Measurements from ENCODE around the gene ADSS1.

Gene ADSS1

GRCh38 chr14:104770072-104770579 is 46.1 kb downstream of the ADSS1 start:
- no peak for DNase-seq
- in situ Hi-C loops (cut with HindIII; ENCODE audit: low pct_ligation_motif_present, low pct_unique_long_range_greater_than_20kb, low sequenced_read_pairs), result no loop called here

DNA sequence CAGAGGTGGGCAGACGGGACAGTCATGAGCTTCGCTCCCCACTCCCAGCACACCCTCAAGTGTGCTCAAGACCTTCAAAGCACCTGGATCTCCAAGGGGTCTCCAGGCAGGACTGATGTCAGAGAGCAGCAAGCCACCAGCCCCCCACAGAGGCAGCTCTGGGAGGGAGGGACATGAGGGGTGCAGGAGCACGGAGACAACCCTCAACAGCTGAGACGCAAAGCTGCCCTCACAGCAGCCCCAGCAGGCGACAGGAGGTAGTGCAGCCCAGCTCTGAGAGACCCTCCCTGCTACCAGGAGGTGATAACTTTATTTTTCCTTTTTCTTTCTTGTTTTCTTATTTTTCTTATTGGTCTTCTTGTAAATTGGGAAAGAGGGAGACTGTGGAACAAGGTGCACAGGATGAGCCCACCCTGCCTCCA is 46.8 kb downstream of the ADSS1 start:
- no peak for DNase-seq
- in situ Hi-C loops (cut with HindIII; ENCODE audit: low pct_ligation_motif_present, low pct_unique_long_range_greater_than_20kb, low sequenced_read_pairs), result no loop called here

DNA sequence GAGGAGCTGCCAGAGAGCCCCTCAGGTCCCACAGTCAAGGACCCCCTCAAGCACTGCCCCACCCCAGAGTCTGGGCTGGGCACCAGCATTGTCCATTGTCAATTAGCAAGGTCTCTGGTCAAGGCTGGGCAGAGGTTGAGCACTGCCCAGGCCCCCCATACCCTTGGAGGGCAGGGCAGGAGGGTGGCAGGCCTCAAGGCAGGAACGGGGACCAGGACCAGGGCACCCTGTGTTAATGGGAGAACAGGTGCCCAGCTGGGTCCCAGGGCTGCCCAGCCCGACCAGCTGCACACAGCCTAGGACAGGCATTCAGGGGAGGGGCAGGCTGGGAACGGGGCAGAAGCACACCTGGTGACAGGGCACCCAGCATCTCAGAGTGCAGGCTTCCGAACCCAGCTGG is 47.3 kb downstream of the ADSS1 start:
- in situ Hi-C loops (cut with HindIII; ENCODE audit: low pct_ligation_motif_present, low pct_unique_long_range_greater_than_20kb, low sequenced_read_pairs), result no loop called here
- no peak for DNase-seq

GRCh38 chr14:104771918-104772706 is 48.1 kb downstream of the ADSS1 start:
- in situ Hi-C loops (cut with HindIII; ENCODE audit: low pct_ligation_motif_present, low pct_unique_long_range_greater_than_20kb, low sequenced_read_pairs), result no loop called here
- DNase-seq, result no peak

GRCh38 chr14:104772707-104773504 is 48.9 kb downstream of the ADSS1 start:
- in situ Hi-C loops (cut with HindIII; ENCODE audit: low pct_ligation_motif_present, low pct_unique_long_range_greater_than_20kb, low sequenced_read_pairs), result no loop called here
- no peak for DNase-seq

DNA sequence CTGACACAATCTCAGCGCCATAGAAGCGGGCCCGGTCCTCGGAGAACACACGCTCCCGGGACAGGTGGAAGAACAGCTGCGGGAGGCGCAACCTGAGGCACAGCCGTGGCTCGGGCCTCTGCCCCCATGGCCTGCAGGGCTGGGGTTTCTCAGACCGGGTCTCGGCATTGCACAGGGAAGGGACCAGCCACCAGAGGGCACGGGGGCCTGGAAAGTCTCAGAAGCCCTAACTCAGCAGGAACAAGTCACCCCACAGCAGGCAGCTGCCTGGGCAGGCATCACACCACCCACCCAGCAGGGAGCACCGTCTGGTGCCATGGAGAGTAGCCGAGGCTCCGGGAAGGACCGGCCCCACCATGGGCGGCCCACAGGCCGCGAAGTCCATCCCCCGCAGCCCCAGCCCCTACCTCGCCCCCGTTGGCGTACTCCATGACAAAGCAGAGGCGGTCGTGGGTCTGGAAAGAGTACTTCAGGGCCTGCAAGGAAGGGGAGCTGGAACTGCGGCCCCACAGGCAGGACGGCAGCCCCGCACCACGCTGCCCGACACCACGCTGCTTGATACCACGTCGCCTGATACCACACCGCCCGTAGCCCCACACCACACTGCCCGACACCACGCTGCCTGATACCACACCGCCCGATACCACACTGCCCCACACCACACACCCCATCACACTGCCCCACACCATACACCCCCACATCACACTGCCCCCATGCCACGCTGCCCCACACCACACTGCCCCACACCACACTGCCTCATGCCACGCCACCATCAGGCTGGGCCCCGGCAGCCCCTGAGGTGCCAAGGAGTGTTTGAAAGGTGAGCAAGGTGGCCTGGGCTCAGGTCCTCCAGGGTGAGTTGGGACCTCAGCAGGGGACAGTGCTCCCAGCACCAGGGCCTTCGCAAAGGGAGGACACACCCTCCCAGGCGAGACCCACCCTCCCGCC is 49.8 kb downstream of the ADSS1 start:
- in situ Hi-C loops (cut with HindIII; ENCODE audit: low pct_ligation_motif_present, low pct_unique_long_range_greater_than_20kb, low sequenced_read_pairs), result no loop called here
- no peak for DNase-seq

DNA sequence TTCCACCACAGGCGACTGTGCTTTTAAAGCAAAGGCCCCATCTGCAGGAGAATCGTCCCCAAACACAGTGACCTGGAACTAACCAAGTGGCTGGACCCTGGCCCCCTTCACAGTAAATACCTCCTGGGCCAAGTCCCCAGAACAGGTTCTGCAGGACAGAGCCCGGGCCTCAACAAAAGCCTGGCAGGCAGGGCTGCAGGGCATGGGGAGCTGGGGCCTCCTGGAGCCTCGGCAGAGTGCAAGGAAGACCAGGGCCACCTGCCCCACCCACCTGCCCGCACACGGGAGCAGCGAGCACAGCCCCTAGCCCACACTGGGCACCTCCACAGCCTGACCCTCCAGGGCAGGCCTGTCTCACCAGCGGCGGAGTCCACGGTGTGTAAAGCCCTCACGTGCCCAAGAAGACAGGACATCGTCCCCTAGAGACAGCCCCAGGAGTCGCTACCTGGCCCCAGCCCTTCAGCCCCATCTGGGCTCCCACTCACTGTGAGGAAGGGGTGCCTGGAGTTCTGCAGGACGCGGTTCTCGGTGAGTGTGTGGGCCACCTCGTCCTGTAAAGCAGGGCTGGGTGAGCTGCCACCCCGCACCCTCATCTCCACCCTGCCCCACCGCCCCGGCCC is 50.5 kb downstream of the ADSS1 start:
- in situ Hi-C loops (cut with HindIII; ENCODE audit: low pct_ligation_motif_present, low pct_unique_long_range_greater_than_20kb, low sequenced_read_pairs), result no loop called here
- no peak for DNase-seq

- no peak for DNase-seq
- in situ Hi-C loops (cut with HindIII; ENCODE audit: low pct_ligation_motif_present, low pct_unique_long_range_greater_than_20kb, low sequenced_read_pairs), result no loop called here
These were observed 51.1 kb downstream of the ADSS1 start for GRCh38 chr14:104775073-104775489.

DNA sequence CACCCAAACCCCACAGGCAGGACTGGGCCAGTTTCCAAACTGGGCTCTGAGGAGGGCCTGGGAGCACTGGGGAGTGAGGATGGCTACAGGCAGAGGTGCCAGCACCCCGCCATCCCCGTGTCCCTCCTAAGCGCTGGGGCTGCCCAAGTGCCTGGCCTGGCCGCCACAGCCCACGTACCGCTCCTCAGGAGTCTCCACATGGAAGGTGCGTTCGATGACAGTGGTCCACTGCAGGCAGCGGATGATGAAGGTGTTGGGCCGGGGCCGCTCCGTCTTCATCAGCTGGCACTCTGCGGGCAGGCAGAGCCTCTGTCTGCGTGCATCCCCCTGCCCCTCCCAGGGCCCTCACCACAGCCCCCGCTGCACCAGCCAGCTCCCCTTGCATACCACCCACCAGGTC is 52.5 kb downstream of the ADSS1 start:
- DNase-seq, result no peak
- in situ Hi-C loops (cut with HindIII; ENCODE audit: low pct_ligation_motif_present, low pct_unique_long_range_greater_than_20kb, low sequenced_read_pairs), result no loop called here

DNA sequence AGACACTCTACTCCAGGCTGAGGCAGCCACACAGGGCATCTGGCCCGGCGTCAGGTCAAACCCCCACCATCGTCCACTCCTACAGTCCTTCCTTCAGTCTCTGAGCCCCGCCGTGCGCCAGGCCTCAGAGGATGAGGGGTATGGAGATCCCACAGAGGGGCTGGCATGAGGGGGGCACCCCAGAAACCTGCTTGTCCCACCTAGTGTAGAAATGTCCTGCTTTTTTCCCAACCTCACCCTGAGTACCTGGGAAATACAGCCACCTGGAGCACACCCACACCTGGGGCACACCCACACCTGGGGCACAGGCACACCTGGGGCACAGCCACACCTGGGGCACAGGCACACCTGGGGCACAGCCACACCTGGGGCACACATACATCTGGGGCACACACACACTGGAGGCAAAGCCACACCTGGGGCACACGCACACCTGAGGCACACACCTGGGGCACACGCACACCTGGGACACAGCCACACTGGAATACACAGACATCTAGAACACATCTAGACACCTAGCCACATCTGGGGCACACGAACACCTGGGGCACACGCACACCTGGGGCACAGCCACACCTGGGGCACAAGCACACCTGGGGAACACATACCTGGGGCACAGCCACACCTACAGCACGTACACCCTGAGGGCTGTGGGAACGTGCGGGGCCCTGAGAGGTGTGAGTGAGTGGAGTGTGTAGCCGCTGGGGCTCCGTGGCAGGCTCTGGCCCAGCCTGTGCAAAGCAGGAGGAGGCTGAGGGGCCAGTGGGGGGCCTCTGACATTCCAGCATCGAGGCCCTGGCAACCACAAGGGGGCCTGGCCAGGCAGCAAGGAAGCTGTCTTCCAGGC is 53.2 kb downstream of the ADSS1 start:
- no peak for DNase-seq
- in situ Hi-C loops (cut with HindIII; ENCODE audit: low pct_ligation_motif_present, low pct_unique_long_range_greater_than_20kb, low sequenced_read_pairs), result no loop called here

DNA sequence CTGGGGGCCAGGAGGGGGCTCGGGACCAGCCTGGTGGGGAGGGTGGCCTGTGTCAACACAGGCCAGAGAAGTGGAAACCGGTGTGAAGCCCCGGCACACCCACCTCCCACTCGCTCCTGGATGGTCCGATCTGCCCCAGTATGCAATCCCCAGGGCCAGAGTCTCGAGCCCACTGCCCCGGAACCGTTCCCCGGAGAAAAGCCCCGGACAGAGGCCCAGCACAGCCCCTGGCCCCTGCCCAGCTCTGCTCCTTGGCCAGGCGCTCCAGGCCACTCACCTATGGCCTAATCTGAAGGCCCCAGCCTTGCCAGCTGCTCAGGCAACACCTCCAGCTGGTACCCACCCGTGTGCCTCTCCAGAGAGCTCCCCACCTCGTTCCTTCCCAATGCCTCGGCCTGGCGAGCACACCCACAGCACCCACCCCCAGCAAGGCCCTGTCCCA is 53.8 kb downstream of the ADSS1 start:
- DNase-seq, result no peak
- in situ Hi-C loops (cut with HindIII; ENCODE audit: low pct_ligation_motif_present, low pct_unique_long_range_greater_than_20kb, low sequenced_read_pairs), result no loop called here

- in situ Hi-C loops (cut with HindIII; ENCODE audit: low pct_ligation_motif_present, low pct_unique_long_range_greater_than_20kb, low sequenced_read_pairs), result no loop called here
- DNase-seq, result no peak
These were observed 54.8 kb downstream of the ADSS1 start for GRCh38 chr14:104778694-104779331.

- in situ Hi-C loops (cut with HindIII; ENCODE audit: low pct_ligation_motif_present, low pct_unique_long_range_greater_than_20kb, low sequenced_read_pairs), result no loop called here
These were observed 55.9 kb downstream of the ADSS1 start for GRCh38 chr14:104779776-104780512.

DNA sequence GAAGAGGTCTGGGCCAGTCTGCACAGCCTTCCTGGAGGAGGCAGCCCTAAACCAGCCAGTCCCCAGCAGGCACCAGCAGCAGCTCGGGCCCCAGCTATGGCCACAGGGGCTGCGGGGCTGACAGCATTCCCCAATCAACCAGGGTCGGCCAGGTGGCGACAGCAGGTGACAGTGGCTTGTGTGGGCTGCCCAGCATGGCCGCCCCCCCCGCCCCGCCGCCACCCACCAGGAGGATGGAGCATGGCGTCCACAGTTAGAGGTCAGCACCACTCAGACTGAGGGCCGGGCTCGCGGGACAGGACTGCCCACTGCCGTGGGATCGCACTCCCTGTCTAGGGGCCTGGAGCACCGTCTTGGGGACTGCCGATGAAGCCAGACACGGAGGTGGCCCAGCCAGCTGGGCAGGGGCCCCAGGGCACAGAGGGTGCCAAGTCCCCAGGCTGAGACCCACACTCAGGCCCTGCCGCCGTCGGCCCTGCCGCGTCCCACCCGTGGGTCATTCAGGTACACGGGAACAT is 56.5 kb downstream of the ADSS1 start:
- no peak for DNase-seq
- in situ Hi-C loops (cut with HindIII; ENCODE audit: low pct_ligation_motif_present, low pct_unique_long_range_greater_than_20kb, low sequenced_read_pairs), result no loop called here

More at GRCh38 chr14:104779776-104780512, 55.9 kb downstream of the ADSS1 start:
- DNase-seq, result no peak

- in situ Hi-C loops (cut with HindIII; ENCODE audit: low pct_ligation_motif_present, low pct_unique_long_range_greater_than_20kb, low sequenced_read_pairs), result no loop called here
- DNase-seq, result no peak
These were observed 57.4 kb downstream of the ADSS1 start for GRCh38 chr14:104781271-104782077.

Measured in ACHN (cell line).